ENCODE results near the gene WBP1. TPM values are rescaled to one million over a fixed set of nuclear protein-coding genes. Genes with fewer than 3 reads are reported as not detected.
A peak's percentile ranks its signal among the peaks of the same experiment; 100 is the strongest.
"Not testable (repeated sequence)": the region's sequence is repeated elsewhere in the genome, so short reads cannot be mapped to it uniquely, and the experiment has no call there.

WBP1 gene
- total RNA-seq, 1 experiment from 2014 or later: 54.8 TPM

- Histone ChIP-seq H3K4me1 (peaks cover 12% of the 10 kb centered on the region), H3K27me3 (replicated peaks; ENCODE audit: control insufficient read depth, insufficient read depth, low read length) (no peaks in the 10 kb centered on the region), H3K36me3 (ENCODE audit: control insufficient read depth, insufficient read depth, low read length) (peaks cover 3% of the 10 kb centered on the region; the same call in 1 of the 2 replicates), H3K4me3 (ENCODE audit: low read depth, low read length) (peak within 1 kb of the TSS; percentile 76), H3K9me3 (no peaks in the 10 kb centered on the region)
- no peaks in the 10 kb centered on the region for H3K9me3 Mint-ChIP-seq (ENCODE audit: unreplicated experiment)
- peaks cover 64% of the 10 kb centered on the region for H3K36me3 Mint-ChIP-seq (ENCODE audit: insufficient read depth, unreplicated experiment)
- intact Hi-C loops (cut with micrococcal nuclease; ENCODE audit: unreplicated experiment): loop anchor here (1.0 to 2.0 kb wide), 9 partner anchors 11 to 104 kb away; partner anchors contain the start of genes AUP1, HTRA2, LBX2 and MRPL53
- ChIA-PET POLR2A (interaction anchor here (0.8 to 1.3 kb wide), 3 partner anchors 10 to 47 kb away, joined by 3 to 4 read pairs (median 3); partner anchors contain the start of genes AUP1 and HTRA2), CTCF (interaction anchor here (0.6 to 2.0 kb wide), 14 partner anchors 10 to 107 kb away, joined by 3 to 8 read pairs (median 6); partner anchors contain the start of genes MRPL53, PCGF1 and WBP1)
- peak within 1 kb of the TSS; percentile 90 for H3K27ac Mint-ChIP-seq (ENCODE audit: unreplicated experiment)
- peak within 1 kb of the TSS; percentile 82 for H3K4me3 Mint-ChIP-seq (ENCODE audit: unreplicated experiment)
- H3K27me3 Mint-ChIP-seq (ENCODE audit: insufficient read depth, unreplicated experiment): no peaks in the 10 kb centered on the region
- DNase-seq: peak; percentile 95 to 96
- TF ChIP-seq, protein P1, sequence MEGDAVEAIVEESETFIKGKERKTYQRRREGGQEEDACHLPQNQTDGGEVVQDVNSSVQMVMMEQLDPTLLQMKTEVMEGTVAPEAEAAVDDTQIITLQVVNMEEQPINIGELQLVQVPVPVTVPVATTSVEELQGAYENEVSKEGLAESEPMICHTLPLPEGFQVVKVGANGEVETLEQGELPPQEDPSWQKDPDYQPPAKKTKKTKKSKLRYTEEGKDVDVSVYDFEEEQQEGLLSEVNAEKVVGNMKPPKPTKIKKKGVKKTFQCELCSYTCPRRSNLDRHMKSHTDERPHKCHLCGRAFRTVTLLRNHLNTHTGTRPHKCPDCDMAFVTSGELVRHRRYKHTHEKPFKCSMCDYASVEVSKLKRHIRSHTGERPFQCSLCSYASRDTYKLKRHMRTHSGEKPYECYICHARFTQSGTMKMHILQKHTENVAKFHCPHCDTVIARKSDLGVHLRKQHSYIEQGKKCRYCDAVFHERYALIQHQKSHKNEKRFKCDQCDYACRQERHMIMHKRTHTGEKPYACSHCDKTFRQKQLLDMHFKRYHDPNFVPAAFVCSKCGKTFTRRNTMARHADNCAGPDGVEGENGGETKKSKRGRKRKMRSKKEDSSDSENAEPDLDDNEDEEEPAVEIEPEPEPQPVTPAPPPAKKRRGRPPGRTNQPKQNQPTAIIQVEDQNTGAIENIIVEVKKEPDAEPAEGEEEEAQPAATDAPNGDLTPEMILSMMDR (IDR thresholded peaks at IDR 0.05; ENCODE audit: insufficient read depth in 1 of 2, low read depth in 1 of 2, low read length in 1 of 2, severe bottlenecking in 1 of 2, unreplicated experiment in 1 of 2): peak; percentile 89 to 95
- H3K4me1 Mint-ChIP-seq (ENCODE audit: low read depth, unreplicated experiment): peaks cover 25% of the 10 kb centered on the region
- BruUV-seq (replicated peaks): TSS peak; percentile 87
These were observed 24.8 kb downstream of the WBP1 start, which contains the start of the genes CCDC142 and TTC31 for GRCh38 chr2:74482801-74483674. TSS of gene CCDC142 (minus strand) at chr2:74482998. CDS start at chr2:74482837, 161 bp downstream. TSS of gene TTC31 (plus strand) at chr2:74483081. CDS start at chr2:74483096, 15 bp downstream.

- intact Hi-C loops (cut with micrococcal nuclease; ENCODE audit: unreplicated experiment): loop anchor here (1.0 to 2.0 kb wide), 9 partner anchors 11 to 104 kb away; partner anchors contain the start of genes AUP1, HTRA2, LBX2 and MRPL53
- not testable (repeated sequence) for DNase-seq; H3K9me3 Mint-ChIP-seq (ENCODE audit: unreplicated experiment); H3K27me3 Mint-ChIP-seq (ENCODE audit: insufficient read depth, unreplicated experiment); H3K9me3 ChIP-seq; H3K36me3 ChIP-seq (ENCODE audit: control insufficient read depth, insufficient read depth, low read length); BruUV-seq (replicated peaks); H3K27me3 ChIP-seq (replicated peaks; ENCODE audit: control insufficient read depth, insufficient read depth, low read length)
- Histone ChIP-seq H3K4me3 (ENCODE audit: low read depth, low read length) (peak overlapping the region; percentile 76), H3K4me1 (peaks cover 19% of the 10 kb centered on the region)
- peaks cover 64% of the 10 kb centered on the region for H3K36me3 Mint-ChIP-seq (ENCODE audit: insufficient read depth, unreplicated experiment)
- H3K4me3 Mint-ChIP-seq (ENCODE audit: unreplicated experiment): peak overlapping the region; percentile 82
- H3K27ac Mint-ChIP-seq (ENCODE audit: unreplicated experiment): peak overlapping the region; percentile 90
- ChIA-PET CTCF (interaction anchor here (1.4 to 1.8 kb wide), 3 partner anchors 18 to 106 kb away, joined by 6 to 8 read pairs (median 8); partner anchors contain the start of gene WBP1), POLR2A (interaction anchor here (0.9 kb wide), 1 partner anchor 43 kb away, joined by 3 read pairs; no protein-coding TSS in a partner anchor)
- peaks cover 25% of the 10 kb centered on the region for H3K4me1 Mint-ChIP-seq (ENCODE audit: low read depth, unreplicated experiment)
These were observed 25.5 kb downstream of the WBP1 start for GRCh38 chr2:74483675-74484164.

GRCh38 chr2:74486141-74486540 lies 27.9 kb downstream of the WBP1 start:
- no peak overlapping the region for H3K4me3 Mint-ChIP-seq (ENCODE audit: unreplicated experiment)
- no peaks in the 10 kb centered on the region for H3K27me3 Mint-ChIP-seq (ENCODE audit: insufficient read depth, unreplicated experiment)
- peaks cover 35% of the 10 kb centered on the region for H3K4me1 Mint-ChIP-seq (ENCODE audit: low read depth, unreplicated experiment)
- Histone ChIP-seq H3K9me3 (no peaks in the 10 kb centered on the region), H3K4me3 (ENCODE audit: low read depth, low read length) (no peak overlapping the region), H3K4me1 (peaks cover 40% of the 10 kb centered on the region), H3K27me3 (replicated peaks; ENCODE audit: control insufficient read depth, insufficient read depth, low read length) (no peaks in the 10 kb centered on the region), H3K36me3 (ENCODE audit: control insufficient read depth, insufficient read depth, low read length) (peaks cover 2% of the 10 kb centered on the region; the same call in 1 of the 2 replicates)
- no peak for DNase-seq
- TF ChIP-seq, protein P1 (IDR thresholded peaks at IDR 0.05; ENCODE audit: insufficient read depth in 1 of 2, low read depth in 1 of 2, low read length in 1 of 2, severe bottlenecking in 1 of 2, unreplicated experiment in 1 of 2): no peak
- H3K36me3 Mint-ChIP-seq (ENCODE audit: insufficient read depth, unreplicated experiment): peaks cover 53% of the 10 kb centered on the region
- no peak overlapping the region for H3K27ac Mint-ChIP-seq (ENCODE audit: unreplicated experiment)
- H3K9me3 Mint-ChIP-seq (ENCODE audit: unreplicated experiment): no peaks in the 10 kb centered on the region
- intact Hi-C loops (cut with micrococcal nuclease; ENCODE audit: unreplicated experiment): no loop called here
- no TSS peak for BruUV-seq (replicated peaks)
- ChIA-PET POLR2A (interaction anchor here (0.7 kb wide), 1 partner anchor 96 kb away, joined by 4 read pairs; no protein-coding TSS in a partner anchor), CTCF (no interaction called here)

All from Caco-2 (cell line).